NT2/D1 (cell line): ENCODE data around the gene CNRIP1.
"Not testable (repeated sequence)": the region's sequence is repeated elsewhere in the genome, so short reads cannot be mapped to it uniquely, and the experiment has no call there.

Source experiments
- SUZ12 ChIP-seq: IDR thresholded peaks from 2 replicates; pipeline ENCODE4 v1.6.1; 2011; ENCODE audit not compliant: insufficient read length, insufficient read depth; ENCODE audit errors: extremely low read depth
- YY1 ChIP-seq: IDR thresholded peaks from 2 replicates; pipeline ENCODE4 v1.6.1; 2011; ENCODE audit not compliant: insufficient read length, insufficient read depth
- ZNF274 ChIP-seq: IDR thresholded peaks from 2 replicates; pipeline ENCODE4 v1.6.1; 2011; ENCODE audit warnings: mild to moderate bottlenecking, low read depth, low read length

GRCh38 chr2:68303902-68304272, 15.9 kb downstream of the CNRIP1 start:
- not testable (repeated sequence) for TF ChIP-seq YY1, ZNF274, SUZ12
